Loucy (cell line): ENCODE measurements around the gene TPK1.

Experiments
- H2AFZ ChIP-seq: fragments of 200-600 bp; sonication (generic); 2 replicates; pipeline ENCODE4 v1.6.0; 2016; ENCODE audit warnings: antibody characterized with exemption, mild to moderate bottlenecking, low read length, moderate library complexity
- H3F3A ChIP-seq: fragments of 200-600 bp; 2 replicates; pipeline ENCODE4 v1.6.0; 2016; ENCODE audit warnings: antibody characterized with exemption, low read depth, mild to moderate bottlenecking
- H3K27me3 ChIP-seq: fragments of 200-600 bp; sonication (generic); 2 replicates; pipeline ENCODE4 v1.6.1; 2014; ENCODE audit warnings: low read length, mild to moderate bottlenecking; ENCODE audit not compliant: insufficient read depth, poor library complexity, severe bottlenecking
- H3K36me3 ChIP-seq: fragments of 200-600 bp; sonication (generic); 2 replicates; pipeline ENCODE4 v1.6.1; 2016; ENCODE audit warnings: low read length; ENCODE audit not compliant: insufficient read depth
- H3K4me1 ChIP-seq: fragments of 200-600 bp; sonication (generic); 2 replicates; pipeline ENCODE4 v1.5.1; 2014; ENCODE audit warnings: low read length, mild to moderate bottlenecking; ENCODE audit not compliant: insufficient read depth, poor library complexity, severe bottlenecking
- H3K4me2 ChIP-seq: fragments of 200-600 bp; sonication (generic); 2 replicates; pipeline ENCODE4 v1.6.0; 2014; ENCODE audit warnings: antibody characterized with exemption, low read length, low read depth, mild to moderate bottlenecking; ENCODE audit not compliant: poor library complexity, severe bottlenecking
- H3K4me3 ChIP-seq: fragments of 200-600 bp; sonication (generic); 2 replicates; pipeline ENCODE4 v1.5.1; 2014; ENCODE audit warnings: low read length, mild to moderate bottlenecking, mixed read lengths; ENCODE audit not compliant: poor library complexity, severe bottlenecking
- H3K79me2 ChIP-seq: fragments of 200-600 bp; sonication (generic); 2 replicates; pipeline ENCODE4 v1.6.1; 2014; ENCODE audit warnings: low read length; ENCODE audit not compliant: insufficient read depth
- H3K9ac ChIP-seq: fragments of 200-600 bp; sonication (generic); 2 replicates; pipeline ENCODE4 v1.6.0; 2014; ENCODE audit warnings: mild to moderate bottlenecking, low read depth, low read length, moderate library complexity; ENCODE audit not compliant: poor library complexity, severe bottlenecking
- H3K9me2 ChIP-seq: fragments of 200-600 bp; sonication (generic); replicated peaks from 2 replicates; pipeline ENCODE4 v1.6.1; 2016; ENCODE audit warnings: low read depth, low read length, mixed read lengths
- H3K9me3 ChIP-seq: fragments of 200-600 bp; sonication (generic); 2 replicates; pipeline ENCODE4 v1.6.1; 2014; ENCODE audit warnings: mild to moderate bottlenecking, antibody characterized with exemption, low read length, low read depth; ENCODE audit not compliant: insufficient read depth
- H4K20me1 ChIP-seq: fragments of 200-600 bp; sonication (generic); 2 replicates; pipeline ENCODE4 v1.6.0; 2014; ENCODE audit warnings: antibody characterized with exemption, low read length, mild to moderate bottlenecking; ENCODE audit not compliant: insufficient read depth, poor library complexity, severe bottlenecking
- EZH2phosphoT487 ChIP-seq: fragments of 200-600 bp; IDR thresholded peaks from 2 replicates; pipeline ENCODE4 v1.6.1; 2018; ENCODE audit warnings: antibody characterized with exemption, mild to moderate bottlenecking, moderate library complexity, borderline replicate concordance
- TF ChIP-seq, protein P1 (sequence below): fragments of 200-600 bp; sonication (generic); conservative IDR thresholded peaks from 2 replicates; pipeline ENCODE4 v1.5.1; 2014; ENCODE audit warnings: mild to moderate bottlenecking, antibody characterized with exemption, low read length

Gene TPK1

DNA sequence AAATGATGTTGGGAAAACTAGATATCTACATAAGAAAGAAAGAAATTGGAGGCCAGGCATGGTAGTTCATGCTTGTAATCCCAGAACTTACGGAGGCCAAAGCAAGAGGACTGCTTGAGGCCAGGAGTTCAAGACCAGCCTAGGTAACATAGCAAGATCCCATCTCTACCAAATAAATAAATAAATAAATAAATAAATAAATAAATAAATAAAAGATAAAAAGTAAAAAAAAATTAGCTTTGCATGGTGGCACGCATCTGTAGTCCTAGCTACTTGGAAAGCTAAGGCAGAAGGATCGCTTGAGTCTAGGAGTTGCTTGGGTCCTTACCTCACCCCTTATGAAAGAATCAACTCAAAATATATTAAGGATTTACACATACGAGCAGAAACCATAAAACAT, 238.9 kb downstream of the TPK1 start:
- no peaks in the 10 kb centered on the region for H3K79me2 ChIP-seq
- TF ChIP-seq EZH2phosphoT487 = no peak
- TF ChIP-seq, protein P1, sequence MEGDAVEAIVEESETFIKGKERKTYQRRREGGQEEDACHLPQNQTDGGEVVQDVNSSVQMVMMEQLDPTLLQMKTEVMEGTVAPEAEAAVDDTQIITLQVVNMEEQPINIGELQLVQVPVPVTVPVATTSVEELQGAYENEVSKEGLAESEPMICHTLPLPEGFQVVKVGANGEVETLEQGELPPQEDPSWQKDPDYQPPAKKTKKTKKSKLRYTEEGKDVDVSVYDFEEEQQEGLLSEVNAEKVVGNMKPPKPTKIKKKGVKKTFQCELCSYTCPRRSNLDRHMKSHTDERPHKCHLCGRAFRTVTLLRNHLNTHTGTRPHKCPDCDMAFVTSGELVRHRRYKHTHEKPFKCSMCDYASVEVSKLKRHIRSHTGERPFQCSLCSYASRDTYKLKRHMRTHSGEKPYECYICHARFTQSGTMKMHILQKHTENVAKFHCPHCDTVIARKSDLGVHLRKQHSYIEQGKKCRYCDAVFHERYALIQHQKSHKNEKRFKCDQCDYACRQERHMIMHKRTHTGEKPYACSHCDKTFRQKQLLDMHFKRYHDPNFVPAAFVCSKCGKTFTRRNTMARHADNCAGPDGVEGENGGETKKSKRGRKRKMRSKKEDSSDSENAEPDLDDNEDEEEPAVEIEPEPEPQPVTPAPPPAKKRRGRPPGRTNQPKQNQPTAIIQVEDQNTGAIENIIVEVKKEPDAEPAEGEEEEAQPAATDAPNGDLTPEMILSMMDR = no peak
- no peaks in the 10 kb centered on the region for H3K9me2 ChIP-seq
- H3K4me1 ChIP-seq = no peaks in the 10 kb centered on the region
- H3K27me3 ChIP-seq = no peaks in the 10 kb centered on the region
- H3K36me3 ChIP-seq = no peaks in the 10 kb centered on the region
- no peak overlapping the region for H3K4me2 ChIP-seq
- no peak overlapping the region for H2AFZ ChIP-seq
- no peaks in the 10 kb centered on the region for H3K9me3 ChIP-seq
- no peak overlapping the region for H3K4me3 ChIP-seq
- H4K20me1 ChIP-seq = no peaks in the 10 kb centered on the region
- H3K9ac ChIP-seq = no peak overlapping the region
- H3F3A ChIP-seq = no peaks in the 10 kb centered on the region

DNA sequence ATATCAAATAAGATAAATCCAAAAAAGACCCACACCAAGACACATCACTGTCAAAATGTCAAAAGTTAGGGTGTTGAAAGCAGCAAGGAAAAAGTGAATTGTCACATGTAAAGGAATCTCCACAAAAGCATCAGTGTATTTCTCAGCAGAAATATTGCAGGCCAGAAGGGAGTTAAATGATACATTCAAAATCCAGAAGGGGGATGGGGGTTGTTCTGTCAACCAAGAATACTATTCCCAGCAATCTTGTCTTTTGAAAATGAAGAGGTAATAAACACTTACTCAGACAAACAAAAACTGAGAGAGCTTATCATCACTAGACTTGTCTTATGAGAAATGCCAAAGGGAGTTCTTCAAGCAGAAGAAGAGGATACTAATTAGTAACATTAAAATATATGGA, 241.3 kb downstream of the TPK1 start:
- Histone ChIP-seq H3K9ac (no peak overlapping the region), H3K79me2 (no peaks in the 10 kb centered on the region), H3K36me3 (no peaks in the 10 kb centered on the region), H3K4me2 (no peak overlapping the region), H3K4me3 (no peak overlapping the region), H3K27me3 (no peaks in the 10 kb centered on the region), H3K9me2 (0 out of 2 replicates have a peak, but pooled peaks cover 4% of the 10 kb centered on the region), H3F3A (no peaks in the 10 kb centered on the region), H2AFZ (no peak overlapping the region), H3K4me1 (no peaks in the 10 kb centered on the region), H3K9me3 (no peaks in the 10 kb centered on the region), H4K20me1 (no peaks in the 10 kb centered on the region)
- TF ChIP-seq EZH2phosphoT487 = no peak
- TF ChIP-seq, protein P1 = no peak

DNA sequence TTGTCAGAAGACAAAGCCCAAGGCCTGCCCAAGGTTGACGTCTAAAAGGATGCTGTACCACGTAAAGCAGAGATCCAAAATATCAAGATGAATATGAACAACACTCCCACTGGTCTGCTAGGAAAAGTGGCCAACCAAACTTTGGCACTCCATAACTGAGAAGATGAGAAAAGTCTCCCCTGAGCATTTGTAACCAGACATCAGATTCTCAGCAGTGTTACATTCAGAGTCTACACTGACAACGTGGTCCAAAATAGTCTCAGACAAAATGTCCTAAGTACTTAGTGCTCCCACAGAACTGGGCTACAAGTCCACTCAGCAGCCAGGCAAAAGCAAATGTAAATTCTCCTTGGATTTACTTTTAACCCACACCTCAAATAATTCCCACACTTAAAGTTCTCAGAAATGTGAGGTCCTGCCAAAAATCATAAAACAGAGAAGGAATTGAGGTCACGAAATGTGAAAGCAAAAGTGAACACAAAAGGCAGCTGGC, 247.2 kb downstream of the TPK1 start:
- Histone ChIP-seq H4K20me1 (no peaks in the 10 kb centered on the region), H3K4me3 (no peak overlapping the region), H3F3A (no peaks in the 10 kb centered on the region), H2AFZ (no peak overlapping the region), H3K4me1 (no peaks in the 10 kb centered on the region), H3K4me2 (no peak overlapping the region), H3K9me3 (no peaks in the 10 kb centered on the region), H3K9me2 (0 out of 2 replicates have a peak, but pooled peaks cover 4% of the 10 kb centered on the region), H3K79me2 (no peaks in the 10 kb centered on the region), H3K36me3 (no peaks in the 10 kb centered on the region), H3K27me3 (no peaks in the 10 kb centered on the region), H3K9ac (no peak overlapping the region)
- no peak for TF ChIP-seq EZH2phosphoT487
- TF ChIP-seq, protein P1 = no peak
